ENCODE measurements around the gene DPAGT1. TPM values are rescaled to one million over a fixed set of nuclear protein-coding genes. Genes with fewer than 3 reads are reported as not detected.

Gene DPAGT1
- total and polyA plus RNA-seq, 2 donors (not counting 3 experiments of a cell fraction or from before 2014, with no cell fraction given) = 62.0 to 203 TPM

DNA sequence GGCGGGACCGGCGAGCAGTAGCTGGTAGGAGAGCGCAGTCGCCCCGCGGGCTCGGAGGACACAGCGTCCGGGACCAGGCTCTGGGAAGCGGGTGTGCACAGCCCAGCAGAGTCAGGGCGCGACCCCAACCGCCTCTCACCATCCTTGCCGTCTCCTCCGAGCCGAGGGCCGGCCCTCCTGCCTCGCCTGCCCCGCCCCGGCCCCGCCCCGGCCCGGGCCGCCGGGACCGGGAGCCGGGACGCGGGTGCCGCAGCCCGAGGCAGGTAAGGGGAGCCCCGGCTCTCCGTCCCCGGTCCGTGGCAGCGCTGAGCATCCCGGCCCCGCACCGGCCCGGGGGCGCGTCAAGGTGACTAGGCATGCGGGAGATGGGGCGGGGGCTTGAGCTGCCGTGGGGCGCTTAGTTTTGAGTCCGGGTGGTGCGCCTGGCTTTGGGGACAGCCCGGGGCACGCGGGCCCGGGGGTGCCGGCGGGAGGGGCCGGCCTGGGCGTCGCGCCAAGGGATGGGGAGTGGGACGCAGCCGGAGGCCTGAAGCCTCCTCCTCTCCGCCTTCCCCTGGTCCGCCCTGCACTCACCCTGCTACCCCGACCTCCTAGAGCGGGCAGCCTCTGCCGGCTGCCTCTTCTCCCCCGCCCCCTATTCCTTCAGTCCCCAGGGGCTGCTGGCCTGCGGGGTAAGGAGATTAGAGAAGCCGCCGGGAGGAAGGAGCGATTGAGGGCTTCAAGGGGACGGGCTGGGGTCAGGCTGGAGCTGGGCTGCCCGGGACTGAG lies 47.5 kb upstream of the DPAGT1 start, which contains the start of gene ABCG4:
Gene ABCG4, plus strand, starts transcription at position 35 of the 768 bp plus-strand sequence. CDS start 914 bp downstream, outside the sequence.
- DNase-seq (ENCODE audit: low read depth, low spot score) (no peak), FAIRE-seq (no peak)
- H3K27ac ChIP-seq (ENCODE audit: insufficient read depth, low read depth, low read length) = no peak within 1 kb of the TSS
- no TSS peak for BruUV-seq (replicated peaks)
- peak within 1 kb of the TSS; percentile 2 for H3K4me2 ChIP-seq (ENCODE audit: insufficient read depth, low read length)
- H3K9me1 ChIP-seq (replicated peaks; ENCODE audit: control insufficient read depth, extremely low read depth, insufficient read depth, low read length) = no peaks in the 10 kb centered on the region
- TF ChIP-seq EZH2 (IDR thresholded peaks at IDR 0.05; ENCODE audit: borderline replicate concordance, low read depth, low read length, severe bottlenecking) (no peak), FOS (IDR thresholded peaks at IDR 0.05; ENCODE audit: borderline replicate concordance, insufficient read depth, low read length) (no peak), MAX (IDR thresholded peaks at IDR 0.05; ENCODE audit: insufficient read depth, insufficient read length) (no peak), POLR2AphosphoS5 (IDR thresholded peaks at IDR 0.05; ENCODE audit: insufficient read depth, low read depth, low read length) (no peak), POLR2A (IDR thresholded peaks at IDR 0.05; ENCODE audit: low read depth, low read length) (no peak), CTCF (IDR thresholded peaks at IDR 0.05; ENCODE audit: extremely low read depth in 1 of 2, insufficient read depth in 1 of 2, low read depth in 1 of 2, low read length in 2 of 2) (no peak), JUN (IDR thresholded peaks at IDR 0.05; ENCODE audit: borderline replicate concordance, insufficient read depth, insufficient read length, low read depth) (no peak), MYC (IDR thresholded peaks at IDR 0.05; ENCODE audit: low read depth, low read length) (no peak), GATA2 (IDR thresholded peaks at IDR 0.05; ENCODE audit: insufficient read depth, insufficient read length, low read depth, low read length) (no peak)
- intact Hi-C loops (cut with micrococcal nuclease) = loop anchor here (2.0 kb wide), 1 partner anchor 20 kb away; the partner anchor contains the start of gene NLRX1
- H3K9ac ChIP-seq (replicated peaks; ENCODE audit: extremely low read depth, insufficient read depth, low read length) = no peak within 1 kb of the TSS
- H3K4me1 ChIP-seq (ENCODE audit: control insufficient read depth, extremely low read depth, insufficient read depth, low read length) = peaks cover 4% of the 10 kb centered on the region
- no peaks in the 10 kb centered on the region for H3K36me3 ChIP-seq (ENCODE audit: control insufficient read depth in 2 of 2, extremely low read depth in 1 of 2, insufficient read depth in 2 of 2, low read length in 2 of 2)
- POLR2A ChIA-PET = no interaction called here
- no peaks in the 10 kb centered on the region for H3K9me3 ChIP-seq (replicated peaks; ENCODE audit: control insufficient read depth, insufficient read depth, low read length)
- H3K79me2 ChIP-seq (ENCODE audit: control insufficient read depth, insufficient read depth, low read length) = no peaks in the 10 kb centered on the region
- dilution Hi-C loops (cut with MboI; ENCODE audit: extremely low pct_ligation_motif_present, low sequenced_read_pairs) = no loop called here
- peak within 1 kb of the TSS; percentile 1 to 48 (median 3) for H3K4me3 ChIP-seq (replicated peaks in 1 of 3; ENCODE audit: insufficient read depth in 1 of 3, low read depth in 1 of 3, low read length in 3 of 3)
- H3K27me3 ChIP-seq (ENCODE audit: control insufficient read depth in 2 of 2, insufficient read depth in 2 of 2, low read length in 2 of 2) = peaks cover 2 to 3% of the 10 kb centered on the region in 2 experiments
- CTCF ChIA-PET = interaction anchor here (0.6 to 2.2 kb wide), 7 partner anchors 8 to 191 kb away, joined by 3 to 10 read pairs (median 4); partner anchors contain the start of gene C1QTNF5
- peak within 1 kb of the TSS; percentile 80 for H2AFZ ChIP-seq (ENCODE audit: low read depth, low read length)
- no peaks in the 10 kb centered on the region for H4K20me1 ChIP-seq (replicated peaks; ENCODE audit: control insufficient read depth, extremely low read depth, insufficient read depth, low read length)
